ENCODE measurements around the gene DYRK3. TPM values are rescaled to one million over a fixed set of nuclear protein-coding genes. Genes with fewer than 3 reads are reported as not detected.

Gene DYRK3
- total and polyA plus RNA-seq, 2 of the 8 experiments (the other 6 are each of a cell fraction or from before 2014, with no cell fraction given): 2.1 to 8.5 TPM

DNA sequence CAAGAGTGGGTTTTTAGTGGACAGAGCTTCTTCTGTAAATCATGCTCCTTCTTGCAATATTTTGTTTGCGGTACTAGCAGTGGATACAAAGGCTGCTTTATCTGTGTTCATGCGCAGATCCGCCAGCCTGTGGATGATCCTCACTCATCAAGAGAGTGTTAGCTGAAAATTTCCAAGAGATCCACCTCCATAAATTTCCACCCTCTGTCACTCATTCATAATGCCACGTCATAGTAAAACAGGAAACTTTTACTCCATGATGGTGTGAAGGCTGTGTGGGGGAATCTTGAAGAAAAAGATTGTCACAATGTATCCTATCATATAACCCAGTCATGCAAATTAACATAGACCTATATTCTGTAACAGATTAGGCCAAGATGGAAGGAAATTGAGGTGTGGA is 44.9 kb downstream of the DYRK3 start:
- FAIRE-seq (no peak), DNase-seq (ENCODE audit: low read depth in 1 of 2, low spot score in 2 of 2) (no peak)
- Histone ChIP-seq H2AFZ (ENCODE audit: low read length) (no peak overlapping the region), H4K5ac (ENCODE audit: insufficient read length, low read depth, low read length) (no peak overlapping the region), H3K23ac (ENCODE audit: insufficient read length) (no peak overlapping the region), H2BK12ac (ENCODE audit: low read depth, low read length) (no peak overlapping the region), H3K56ac (replicated peaks; ENCODE audit: insufficient read length, low read depth, low read length) (no peak overlapping the region), H3K9ac (replicated peaks in 1 of 4; ENCODE audit: extremely low read depth in 1 of 4, low read depth in 3 of 4, low read length in 3 of 4) (no peak overlapping the region), H4K20me1 (replicated peaks in 1 of 2; ENCODE audit: control insufficient read depth in 1 of 2, insufficient read depth in 2 of 2, low read length in 2 of 2) (no peaks in the 10 kb centered on the region), H3K9me3 (ENCODE audit: insufficient read depth in 2 of 2, low read depth in 1 of 2, low read length in 1 of 2) (no peaks in the 10 kb centered on the region), H3K14ac (ENCODE audit: insufficient read length) (no peak overlapping the region), H2BK20ac (ENCODE audit: low read length) (no peak overlapping the region), H3K27me3 (replicated peaks in 1 of 4; ENCODE audit: control insufficient read depth in 3 of 4, extremely low read depth in 1 of 4, insufficient read depth in 3 of 4, low read length in 3 of 4) (peaks cover 7 to 19% (median 13%) of the 10 kb centered on the region in 4 experiments), H2BK5ac (ENCODE audit: low read depth, low read length) (no peak overlapping the region), H3K23me2 (ENCODE audit: low read depth, low read length) (peaks cover 3% of the 10 kb centered on the region), H4K91ac (replicated peaks; ENCODE audit: insufficient read length, low read length) (no peak overlapping the region), H3K4me1 (replicated peaks in 1 of 4; ENCODE audit: control insufficient read depth in 3 of 4, insufficient read depth in 4 of 4, low read length in 3 of 4) (no peaks in the 10 kb centered on the region; a peak in 1 of 7 replicates), H2AK5ac (ENCODE audit: low read depth, low read length) (no peak overlapping the region), H3K36me3 (ENCODE audit: control insufficient read depth in 2 of 4, insufficient read depth in 4 of 4, low read length in 3 of 4) (no peaks in the 10 kb centered on the region), H2BK15ac (ENCODE audit: low read length) (no peak overlapping the region), H3K4ac (replicated peaks; ENCODE audit: insufficient read length, low read depth, low read length) (no peak overlapping the region), H2BK120ac (replicated peaks; ENCODE audit: low read depth, low read length) (no peak overlapping the region), H3K79me1 (ENCODE audit: low read depth, low read length) (no peaks in the 10 kb centered on the region), H4K8ac (ENCODE audit: extremely low read depth, insufficient read depth, low read length) (no peak overlapping the region), H3K27ac (ENCODE audit: low read depth, low read length) (no peak overlapping the region), H3K4me3 (ENCODE audit: extremely low read depth in 1 of 4, insufficient read depth in 2 of 4, low read depth in 3 of 4, low read length in 4 of 4) (no peak overlapping the region), H3K4me2 (ENCODE audit: insufficient read depth in 1 of 2, low read depth in 2 of 2, low read length in 2 of 2) (no peak overlapping the region), H3K79me2 (ENCODE audit: control insufficient read depth in 1 of 2, insufficient read depth in 2 of 2, low read length in 2 of 2) (no peaks in the 10 kb centered on the region), H3K18ac (ENCODE audit: extremely low read depth, low read length) (no peak overlapping the region)
- ChIA-PET POLR2A (ENCODE audit: partially characterized antibody) (no interaction called here), CTCF (ENCODE audit: partially characterized antibody) (interaction anchor here (0.7 to 1.9 kb wide), 6 partner anchors 9 to 73 kb away, joined by 3 to 8 read pairs (median 4); no protein-coding TSS in a partner anchor)
- WGBS, 2 experiments (ENCODE audit: extremely low coverage in 1 of 2, insufficient coverage in 1 of 2, insufficient read length in 1 of 2, insufficient replicate concordance in 2 of 2, low coverage in 1 of 2, low lambda C conversion rate in 2 of 2, missing lambda C conversion rate in 1 of 2): 84% methylated on average over 4 of the region's 4 CpGs; no CpG with 5 or more reads in 1 of the 2 experiments
- TF ChIP-seq NRF1 (IDR thresholded peaks at IDR 0.05; ENCODE audit: low read depth, low read length): no peak
- TF ChIP-seq BRCA1 (IDR thresholded peaks at IDR 0.05; ENCODE audit: low read depth, low read length): no peak
- TF ChIP-seq USF2 (IDR thresholded peaks at IDR 0.05; ENCODE audit: low read length): no peak
- TF ChIP-seq HDAC6 (IDR thresholded peaks at IDR 0.05; ENCODE audit: low read depth, low read length): no peak
- no peak for TF ChIP-seq HDAC2 (IDR thresholded peaks at IDR 0.05; ENCODE audit: borderline replicate concordance in 1 of 2, low read depth in 2 of 2, low read length in 2 of 2)
- TF ChIP-seq TBP (IDR thresholded peaks at IDR 0.05; ENCODE audit: low read depth, low read length): no peak
- TF ChIP-seq SIRT6 (IDR thresholded peaks at IDR 0.05; ENCODE audit: low read length): no peak
- no peak for TF ChIP-seq GABPA (IDR thresholded peaks at IDR 0.05; ENCODE audit: borderline replicate concordance, insufficient read depth, low read length)
- no peak for TF ChIP-seq TAF7 (optimal IDR thresholded peaks at IDR 0.05; ENCODE audit: borderline replicate concordance, low read depth, low read length)
- TF ChIP-seq, protein P1, sequence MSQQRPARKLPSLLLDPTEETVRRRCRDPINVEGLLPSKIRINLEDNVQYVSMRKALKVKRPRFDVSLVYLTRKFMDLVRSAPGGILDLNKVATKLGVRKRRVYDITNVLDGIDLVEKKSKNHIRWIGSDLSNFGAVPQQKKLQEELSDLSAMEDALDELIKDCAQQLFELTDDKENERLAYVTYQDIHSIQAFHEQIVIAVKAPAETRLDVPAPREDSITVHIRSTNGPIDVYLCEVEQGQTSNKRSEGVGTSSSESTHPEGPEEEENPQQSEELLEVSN (IDR thresholded peaks at IDR 0.05): no peak
- TF ChIP-seq RXRA (IDR thresholded peaks at IDR 0.05; ENCODE audit: insufficient read depth, low read depth, low read length): no peak
- TF ChIP-seq BCL11A (IDR thresholded peaks at IDR 0.05; ENCODE audit: low read depth in 2 of 2, low read length in 2 of 2): no peak

Data from H1 (cell line).